Left renal cortex interstitium (tissue), 4 donors: ENCODE measurements around the gene KRT40. TPM values are rescaled to one million over a fixed set of nuclear protein-coding genes. Genes with fewer than 3 reads are reported as not detected.

Source experiments
- DNase-seq, 4 donors: peaks; one replicate each; pipeline ENCODE4 v3.0.0-alpha.2; 2013; ENCODE audit warnings: low read depth in 4 of 4, low spot score in 2 of 4, missing footprints in 1 of 4
- polyA plus RNA-seq, 4 donors: library from polyadenylated mRNA; unstranded; fragments of 120-200 nt; gene quantifications; one replicate each; pipeline ENCODE4 v1.2.1, GENCODE V29; 2013; ENCODE audit not compliant: insufficient read length in 4 of 4

Gene KRT40
- polyA plus RNA-seq, 4 donors, result 0.08 TPM; not detected in 3

DNA sequence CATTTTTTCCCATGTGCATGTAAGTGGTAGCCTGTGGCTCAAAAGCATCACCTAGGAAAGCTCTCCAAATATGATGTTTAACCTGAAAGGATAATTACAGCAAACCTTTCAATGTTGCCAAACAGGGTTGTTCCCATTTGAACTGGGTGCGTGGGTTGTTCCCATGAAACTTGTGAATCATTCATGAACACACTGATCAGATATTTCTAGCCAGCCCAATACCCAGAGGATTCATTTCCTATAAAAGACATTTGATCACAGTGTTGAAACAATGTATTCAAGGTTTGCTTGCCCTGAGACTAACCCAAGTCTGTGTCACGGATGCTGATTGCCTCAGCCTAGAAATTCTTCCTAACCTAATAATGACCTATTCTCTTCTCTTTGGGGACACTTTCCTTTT lies 30.2 kb downstream of the KRT40 start:
- DNase-seq, result no peak

DNA sequence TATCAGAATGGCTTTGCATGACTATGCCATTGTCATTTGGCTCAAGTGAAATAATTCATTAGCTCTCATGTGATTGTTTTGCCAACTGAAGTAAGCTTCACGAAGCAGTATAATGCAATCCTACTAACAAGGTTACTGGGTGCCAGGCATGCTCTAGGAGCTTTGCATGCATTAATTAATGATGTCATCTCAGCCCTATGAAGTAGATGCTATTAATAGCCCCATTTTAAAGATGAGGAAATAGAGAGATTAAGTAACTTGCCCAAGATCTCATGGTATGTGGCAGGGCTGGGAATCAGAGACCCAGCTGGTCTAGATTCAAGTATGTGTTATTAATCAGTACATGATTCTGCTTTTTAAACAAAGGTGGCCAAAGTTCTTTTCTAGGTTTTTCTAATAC lies 31.5 kb downstream of the KRT40 start:
- no peak for DNase-seq

DNA sequence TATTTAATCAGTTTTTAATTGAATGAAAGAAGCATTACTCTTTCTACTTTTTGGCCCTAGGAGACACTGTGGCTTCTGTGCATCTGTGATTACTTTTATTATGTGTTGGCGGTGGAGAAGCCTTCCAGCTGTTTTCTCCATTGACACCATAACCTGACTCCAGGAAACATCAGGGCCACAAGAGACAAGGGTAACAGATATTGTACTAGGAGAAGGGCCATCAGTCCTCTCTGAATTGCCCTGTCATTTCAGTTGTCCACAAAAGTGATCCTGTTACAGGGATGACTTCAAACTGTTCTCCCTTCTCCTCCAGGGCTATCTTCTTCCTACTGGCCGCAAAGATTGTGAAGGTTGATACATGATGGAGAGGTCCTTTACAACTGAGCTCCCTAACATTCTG lies 32.0 kb downstream of the KRT40 start:
- DNase-seq, result no peak

DNA sequence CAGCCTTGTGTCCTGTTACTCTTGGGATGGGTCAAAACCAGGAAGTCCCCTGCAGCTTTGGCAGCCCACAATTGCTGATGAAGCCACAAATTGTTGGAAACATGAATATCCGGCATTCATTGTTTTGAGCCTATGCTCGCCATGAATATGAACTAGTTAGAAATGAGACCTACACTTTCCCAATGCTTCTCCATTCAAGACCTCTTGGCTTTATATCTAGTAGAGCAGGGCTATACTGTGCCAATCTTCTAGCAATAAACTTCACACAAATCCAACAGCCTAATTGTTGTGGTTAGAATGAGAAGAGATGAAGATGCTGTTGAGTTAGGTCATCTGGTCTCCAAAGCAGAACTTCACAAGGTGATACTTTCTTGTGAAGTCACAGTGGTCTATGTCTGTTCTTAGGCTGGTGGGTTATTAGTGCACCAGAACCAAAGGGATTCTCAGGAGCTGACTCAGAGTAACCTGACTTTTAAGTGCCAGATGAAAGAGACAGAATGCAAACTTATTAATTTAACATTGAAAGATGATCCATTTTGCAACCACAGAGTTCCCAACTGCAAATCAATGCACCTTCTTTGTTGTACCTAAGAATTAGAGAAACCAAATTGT lies 33.0 kb downstream of the KRT40 start:
- no peak for DNase-seq

DNA sequence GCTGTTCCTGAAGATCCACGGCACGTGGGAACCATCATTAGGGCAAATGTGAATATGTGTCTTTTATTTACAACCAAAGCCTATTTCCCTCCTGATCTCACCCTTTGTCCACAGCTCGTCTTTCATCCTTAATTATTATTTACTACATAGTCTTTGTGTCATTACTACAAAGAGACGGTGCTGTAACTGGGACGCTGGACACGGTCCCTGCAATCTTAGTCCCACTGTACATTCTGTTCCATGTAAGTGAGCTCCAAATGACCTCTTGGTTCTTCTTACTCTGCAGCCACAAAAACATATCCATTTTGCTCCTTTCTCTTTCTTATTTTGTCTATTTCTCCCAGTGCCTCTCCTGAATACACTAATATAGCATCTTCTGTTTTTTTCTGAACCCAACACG lies 34.0 kb downstream of the KRT40 start:
- no peak for DNase-seq

DNA sequence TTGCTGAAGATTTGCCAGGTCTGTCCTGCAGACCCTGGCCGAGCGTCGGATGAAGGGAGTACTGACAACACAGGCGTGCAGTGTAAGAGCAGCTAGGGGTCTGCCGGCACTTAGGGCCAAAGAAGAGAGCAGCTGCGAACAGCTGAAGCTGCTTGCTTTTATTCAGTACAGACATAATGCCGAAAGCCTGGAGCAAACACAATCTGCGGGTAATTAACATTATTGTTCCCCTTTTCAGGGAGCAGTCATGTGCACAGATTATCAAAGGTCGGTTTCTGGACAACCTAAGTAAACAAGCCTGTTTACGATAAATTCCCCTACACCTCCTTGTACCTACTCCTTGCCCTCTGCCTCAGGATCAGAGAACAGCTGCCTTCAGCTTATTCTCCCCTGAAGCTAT lies 34.7 kb downstream of the KRT40 start:
- no peak for DNase-seq

DNA sequence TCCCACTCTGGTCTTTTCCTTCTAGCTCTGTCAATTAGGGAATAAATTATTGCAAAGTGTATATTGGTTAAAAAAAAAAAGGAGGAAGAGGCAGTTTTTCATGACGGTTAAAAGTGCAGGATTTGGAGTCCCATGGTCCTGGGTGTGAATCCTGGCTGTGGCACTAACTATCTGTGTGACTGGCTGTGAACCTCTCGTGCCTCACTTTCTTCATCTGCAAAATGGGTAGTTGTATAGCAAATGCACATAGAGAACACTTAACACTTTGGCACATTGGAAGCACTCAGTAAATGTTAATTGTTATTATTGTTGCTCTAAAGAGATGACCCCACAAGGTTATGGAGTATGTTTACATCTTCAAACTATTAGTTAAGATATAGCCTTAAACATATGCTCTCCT lies 36.2 kb downstream of the KRT40 start:
- no peak for DNase-seq

DNA sequence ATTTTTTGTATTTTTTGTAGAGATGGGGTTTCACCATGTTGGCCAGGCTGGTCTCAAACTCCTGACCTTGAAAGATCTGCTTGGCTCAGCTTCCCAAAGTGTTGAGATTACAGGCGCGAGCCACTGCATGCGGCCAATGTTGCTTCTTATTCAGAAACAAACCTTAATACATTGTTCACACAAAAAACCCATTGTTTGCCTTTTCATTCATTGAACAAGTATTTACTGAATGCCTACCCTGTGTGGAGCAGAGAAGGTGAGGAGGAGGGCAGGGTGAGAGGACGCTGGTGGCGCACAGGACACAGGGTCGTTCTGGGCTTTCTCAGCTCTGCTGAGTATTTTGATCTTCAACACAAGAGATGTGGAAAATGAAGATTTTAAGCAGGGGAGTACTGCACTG lies 38.7 kb downstream of the KRT40 start:
- DNase-seq, result no peak

DNA sequence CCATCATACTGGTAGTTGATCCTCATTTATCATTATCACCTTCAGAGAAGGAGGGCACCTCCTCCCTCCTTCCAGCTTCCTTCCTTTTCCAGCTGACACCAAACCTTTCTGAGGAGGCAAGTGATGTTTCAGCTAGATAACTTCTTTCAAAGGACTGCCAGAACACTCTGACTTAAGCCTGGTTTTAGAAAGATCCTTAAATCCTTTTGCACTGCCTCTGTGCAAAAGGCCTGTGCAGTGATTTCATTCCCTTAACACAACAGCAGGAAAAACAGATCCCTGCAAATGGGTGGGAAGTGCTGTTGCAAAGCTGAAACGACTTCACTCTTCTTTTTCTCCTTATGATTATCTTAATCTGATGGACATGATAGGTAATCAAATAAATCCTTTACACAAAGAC lies 39.6 kb downstream of the KRT40 start:
- no peak for DNase-seq

DNA sequence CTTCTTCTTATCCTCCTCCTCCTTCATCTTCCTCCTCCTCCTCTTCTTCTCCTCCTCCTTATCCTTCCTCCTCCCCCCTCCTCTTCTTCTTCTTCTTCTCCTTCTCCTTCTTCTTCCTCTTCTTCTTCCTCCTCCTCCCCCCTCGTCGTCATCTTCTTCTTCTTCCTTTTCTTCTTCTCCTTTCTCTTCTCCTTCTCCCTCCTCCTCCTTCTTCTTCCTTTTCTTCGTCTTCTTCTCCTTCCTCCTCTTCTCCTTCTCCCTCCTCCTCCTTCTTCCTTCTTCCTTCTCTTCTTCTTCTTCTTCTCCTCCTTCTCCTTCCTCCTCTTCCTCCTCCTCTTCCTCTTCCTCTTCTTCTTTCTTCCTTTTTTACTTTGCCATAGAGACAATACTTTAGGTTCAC lies 41.6 kb downstream of the KRT40 start:
- DNase-seq, result no peak

DNA sequence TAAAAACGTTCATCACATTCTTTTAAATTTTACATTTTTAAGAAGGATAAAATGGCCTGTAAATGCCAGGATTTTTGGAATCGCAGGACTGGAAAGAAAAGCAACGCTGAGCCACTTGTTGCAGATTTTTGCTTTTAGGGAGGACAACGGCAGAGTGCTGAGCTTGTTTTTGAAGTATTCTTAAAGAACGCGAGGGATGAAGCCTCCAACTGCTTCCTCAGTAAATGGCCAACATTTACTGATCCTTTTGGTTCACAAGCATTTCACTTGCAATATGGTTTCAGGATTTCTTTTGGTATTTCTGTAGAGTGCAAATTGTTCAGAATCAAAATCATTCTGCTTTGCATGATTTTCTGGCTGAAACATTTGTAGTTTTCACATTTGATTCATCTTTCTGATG lies 43.9 kb downstream of the KRT40 start:
- no peak for DNase-seq

DNA sequence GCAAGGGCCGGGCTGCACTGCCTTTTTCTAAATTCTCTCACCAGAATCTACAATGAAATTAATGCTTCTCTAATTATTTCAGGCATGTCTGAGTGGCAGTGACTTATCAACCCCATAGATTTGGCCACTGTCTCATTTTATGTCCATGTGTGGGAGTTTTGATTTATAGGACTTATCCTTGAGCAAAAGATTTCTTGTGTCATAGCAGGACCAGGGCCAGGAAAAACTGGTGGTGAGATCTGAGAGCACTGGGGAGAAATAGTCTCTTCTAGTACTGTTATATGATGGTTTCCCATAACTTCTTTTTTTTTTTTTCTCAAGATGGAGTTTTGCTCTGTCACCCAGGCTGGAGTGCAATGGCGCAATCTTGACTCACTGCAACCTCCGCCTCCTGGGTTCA lies 45.1 kb downstream of the KRT40 start:
- no peak for DNase-seq

DNA sequence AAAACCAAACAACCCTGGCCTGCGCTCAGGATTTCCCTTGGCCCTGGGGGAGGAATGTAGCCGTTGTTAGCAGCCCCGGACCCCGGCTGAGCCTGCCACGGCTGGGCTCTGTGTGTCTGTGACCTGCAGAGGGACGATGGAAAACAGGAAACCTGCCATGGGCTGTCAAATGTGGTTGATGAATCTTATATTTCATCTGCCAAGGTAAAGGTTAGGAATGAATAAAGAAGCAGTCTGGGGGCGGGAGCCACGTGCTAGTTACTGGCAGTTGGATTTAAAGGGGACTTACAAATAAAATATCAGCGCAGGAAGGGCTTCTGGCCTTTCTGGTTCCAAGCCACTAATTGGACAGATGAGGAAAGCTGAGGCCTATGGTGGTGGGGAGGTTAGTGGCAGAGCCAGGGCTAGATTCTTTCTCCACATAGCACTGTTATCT lies 46.7 kb downstream of the KRT40 start, which contains the start of gene KRT23:
KRT23 (minus strand) TSS at position 263 of the 436 bp plus-strand sequence. CDS start 1,043 bp downstream, outside the sequence.
- no peak for DNase-seq

DNA sequence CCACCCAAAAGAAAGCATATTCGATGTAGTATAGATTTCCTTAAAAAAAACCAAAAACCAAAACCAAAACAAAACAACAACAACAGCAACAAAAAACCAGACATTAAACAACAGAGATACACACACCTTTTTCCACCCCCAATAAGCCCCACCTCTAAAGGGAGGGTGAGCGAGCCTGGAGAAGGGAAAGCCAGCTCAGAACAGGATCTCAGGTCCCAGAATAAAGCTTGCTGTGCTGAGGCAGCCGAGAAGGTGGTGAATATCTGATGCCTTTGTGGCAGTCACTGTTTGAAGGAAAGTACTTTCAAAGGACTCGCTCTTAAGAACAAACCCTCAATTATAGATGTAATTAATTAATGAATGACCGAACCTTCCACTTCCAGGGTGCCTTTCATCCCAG lies 47.1 kb downstream of the KRT40 start:
- no peak for DNase-seq

DNA sequence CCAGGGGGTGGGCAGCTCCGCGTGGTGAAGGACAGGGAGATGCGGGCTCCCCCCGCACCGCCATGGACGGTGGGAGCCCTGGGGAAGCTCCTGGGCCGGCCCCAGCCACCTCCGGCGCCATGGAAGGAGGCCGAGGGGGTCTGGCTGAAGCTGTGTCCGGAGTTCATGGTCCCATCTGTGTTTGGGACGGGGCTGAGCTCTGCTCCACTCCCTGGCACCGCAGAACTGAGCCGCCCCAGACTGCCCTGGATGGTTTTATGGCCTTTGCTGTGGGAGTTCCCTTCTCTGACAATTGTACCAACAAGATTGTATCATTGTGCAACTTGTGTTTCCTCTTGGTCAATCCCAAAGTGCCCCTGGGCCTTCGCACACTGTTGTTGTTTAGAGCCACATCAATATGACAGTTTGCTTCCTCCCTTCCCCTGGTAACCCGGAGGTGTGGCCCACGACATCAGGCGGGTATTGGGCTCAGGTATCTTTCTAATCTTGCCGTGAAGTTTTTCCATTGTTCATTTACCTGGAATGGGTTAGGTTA lies 47.6 kb downstream of the KRT40 start:
- no peak for DNase-seq

DNA sequence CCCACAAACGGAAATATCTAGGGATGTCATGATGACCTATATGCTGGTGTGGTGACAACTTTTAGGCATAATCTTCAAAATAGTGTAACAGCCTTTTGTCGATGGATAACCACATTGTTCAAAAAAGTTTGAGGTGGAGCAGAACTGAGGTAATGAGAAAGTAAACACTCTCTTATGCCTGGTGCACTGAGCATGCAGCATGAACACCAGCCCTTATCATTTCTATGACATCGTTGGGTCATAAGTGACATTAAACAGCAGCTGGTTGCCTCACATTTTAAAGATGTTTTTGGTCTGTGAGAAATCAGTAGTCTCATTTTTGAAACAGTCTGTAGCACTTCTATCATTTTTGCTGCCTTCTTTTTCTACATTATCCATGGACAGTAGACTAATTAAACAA lies 48.5 kb downstream of the KRT40 start:
- no peak for DNase-seq

DNA sequence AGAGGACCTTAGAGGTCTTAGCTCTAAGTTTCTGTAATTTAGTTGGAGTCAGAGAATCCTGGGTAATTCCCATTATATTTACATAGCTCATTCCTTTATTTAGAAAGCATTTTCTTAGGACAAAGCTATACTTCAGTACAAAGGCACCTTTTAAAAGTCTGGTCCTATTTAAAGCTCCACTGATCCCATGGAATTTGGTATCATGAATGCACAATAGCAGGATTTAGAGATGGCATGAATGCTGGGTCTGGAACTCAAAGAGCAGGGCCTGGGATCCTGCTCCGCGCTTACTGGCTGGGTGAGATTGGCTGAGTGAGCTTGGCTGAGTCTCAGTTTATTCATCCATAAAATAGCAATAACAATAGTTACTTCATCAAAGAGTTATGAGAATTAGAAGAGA lies 51.5 kb downstream of the KRT40 start:
- DNase-seq, result no peak

DNA sequence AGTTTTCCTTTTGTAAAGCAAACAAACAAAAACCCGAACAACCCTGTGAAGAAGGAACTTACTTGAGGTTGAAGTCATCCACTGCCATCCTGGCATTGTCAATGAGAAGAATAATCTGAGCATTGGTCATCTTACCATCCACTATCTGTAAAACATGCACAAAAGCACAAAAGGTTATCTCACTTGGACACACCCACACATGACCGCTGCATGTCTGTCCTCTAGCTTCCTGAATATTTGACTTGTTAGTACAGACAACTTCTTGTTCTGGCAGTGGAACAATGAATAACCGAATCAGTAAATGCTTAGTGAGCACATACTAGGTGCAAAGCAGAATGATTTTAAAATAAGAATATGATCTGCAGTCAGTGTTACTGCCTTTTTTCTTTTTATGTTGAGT lies 52.8 kb downstream of the KRT40 start:
- DNase-seq, result no peak

Other genes with a start within 250 kb of the KRT40 start
- gene KRT25, start 229.0 kb downstream of the KRT40 start, polyA plus RNA-seq, result not detected
- not detected for gene KRT26, start 212.1 kb downstream of the KRT40 start, polyA plus RNA-seq
- gene KRT27, start 201.8 kb downstream of the KRT40 start, polyA plus RNA-seq, result not detected
- not detected for gene KRT28, start 184.4 kb downstream of the KRT40 start, polyA plus RNA-seq
- 10 to 100 TPM; 41.1 to 72.4 (median 42.9) TPM for gene KRT10, start 161.7 kb downstream of the KRT40 start, polyA plus RNA-seq
- gene KRT12, start 117.1 kb downstream of the KRT40 start, polyA plus RNA-seq, result under 1 TPM in 1 of 4 donors, not detected in 3; 0.28 TPM
- gene KRT20, start 99.1 kb downstream of the KRT40 start, polyA plus RNA-seq, result under 1 TPM in 2 of 4 donors, not detected in 2; 0.20 to 0.24 TPM
- gene KRT23, start 46.7 kb downstream of the KRT40 start, polyA plus RNA-seq, result 1 to 10 TPM in 3 of 4 donors, under 1 TPM in 1; 0.57 to 2.3 (median 1.6) TPM
- under 1 TPM in 1 of 4 donors, not detected in 3; 0.09 TPM for gene KRT39, start 17.4 kb downstream of the KRT40 start, polyA plus RNA-seq
- gene KRTAP3-3, start 9.8 kb upstream of the KRT40 start, polyA plus RNA-seq, result not detected
- not detected for gene KRTAP3-2, start 15.6 kb upstream of the KRT40 start, polyA plus RNA-seq
- not detected for gene KRTAP3-1, start 24.8 kb upstream of the KRT40 start, polyA plus RNA-seq
- gene KRTAP1-5, start 42.9 kb upstream of the KRT40 start, polyA plus RNA-seq, result not detected
- not detected for gene KRTAP1-4, start 45.9 kb upstream of the KRT40 start, polyA plus RNA-seq
- gene KRTAP1-3, start 50.5 kb upstream of the KRT40 start, polyA plus RNA-seq, result not detected
- gene KRTAP1-1, start 57.1 kb upstream of the KRT40 start, polyA plus RNA-seq, result not detected
- gene KRTAP2-1, start 63.0 kb upstream of the KRT40 start, polyA plus RNA-seq, result not detected
- not detected for gene KRTAP2-2, start 70.9 kb upstream of the KRT40 start, polyA plus RNA-seq
- gene KRTAP2-3, start 75.8 kb upstream of the KRT40 start, polyA plus RNA-seq, result not detected
- not detected for gene KRTAP2-4, start 81.6 kb upstream of the KRT40 start, polyA plus RNA-seq
- gene KRTAP4-7, start 99.8 kb upstream of the KRT40 start, polyA plus RNA-seq, result not detected
- not detected for gene KRTAP4-8, start 113.8 kb upstream of the KRT40 start, polyA plus RNA-seq
- not detected for gene KRTAP4-16, start 117.9 kb upstream of the KRT40 start, polyA plus RNA-seq
- gene KRTAP4-9, start 121.1 kb upstream of the KRT40 start, polyA plus RNA-seq, result not detected
- not detected for gene KRTAP4-11, start 134.0 kb upstream of the KRT40 start, polyA plus RNA-seq
- not detected for gene KRTAP4-12, start 139.9 kb upstream of the KRT40 start, polyA plus RNA-seq
- not detected for gene KRTAP4-6, start 156.2 kb upstream of the KRT40 start, polyA plus RNA-seq
- gene KRTAP4-5, start 165.5 kb upstream of the KRT40 start, polyA plus RNA-seq, result not detected
- gene KRTAP4-4, start 176.4 kb upstream of the KRT40 start, polyA plus RNA-seq, result not detected
- gene KRTAP4-3, start 183.9 kb upstream of the KRT40 start, polyA plus RNA-seq, result not detected
- not detected for gene KRTAP4-2, start 193.9 kb upstream of the KRT40 start, polyA plus RNA-seq
- not detected for gene KRTAP4-1, start 200.6 kb upstream of the KRT40 start, polyA plus RNA-seq
- gene KRTAP9-1, start 205.6 kb upstream of the KRT40 start, polyA plus RNA-seq, result not detected
- gene KRTAP9-2, start 242.3 kb upstream of the KRT40 start, polyA plus RNA-seq, result not detected
- not detected for gene KRTAP9-3, start 248.1 kb upstream of the KRT40 start, polyA plus RNA-seq